GM18507 (cell line): ENCODE results near the gene FTH1.

Source experiments
- DNase-seq: peaks from one replicate; pipeline ENCODE4 v3.0.0; 2011; ENCODE audit warnings: low read depth; ENCODE audit not compliant: insufficient read length; ENCODE audit errors: extremely low spot score
- FAIRE-seq: peaks from 2 replicates; lab custom pipeline; 2011; peaks lifted over from hg19 to GRCh38; lab: Jason Lieb, UNC

The FTH1 gene

DNA sequence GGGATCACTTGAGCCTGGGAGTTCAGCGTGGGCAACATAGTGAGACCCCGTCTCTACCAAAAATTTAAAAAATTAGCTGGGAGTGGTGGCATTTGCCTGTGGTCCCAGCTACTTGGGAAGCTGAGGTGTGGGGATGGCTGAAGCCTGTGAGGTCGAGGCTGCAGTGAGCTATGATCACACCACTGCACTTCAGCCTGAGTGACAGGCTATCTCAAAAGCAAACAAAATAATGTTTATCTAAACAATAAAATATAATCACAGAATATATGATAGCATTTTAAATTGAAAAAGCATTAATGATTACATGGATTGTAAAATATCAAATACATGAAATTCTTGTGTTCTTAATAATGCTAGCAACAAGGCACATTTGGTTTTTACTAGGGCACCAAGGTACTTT, 14.6 kb downstream of the FTH1 start:
- no peak for DNase-seq
- FAIRE-seq: no peak

DNA sequence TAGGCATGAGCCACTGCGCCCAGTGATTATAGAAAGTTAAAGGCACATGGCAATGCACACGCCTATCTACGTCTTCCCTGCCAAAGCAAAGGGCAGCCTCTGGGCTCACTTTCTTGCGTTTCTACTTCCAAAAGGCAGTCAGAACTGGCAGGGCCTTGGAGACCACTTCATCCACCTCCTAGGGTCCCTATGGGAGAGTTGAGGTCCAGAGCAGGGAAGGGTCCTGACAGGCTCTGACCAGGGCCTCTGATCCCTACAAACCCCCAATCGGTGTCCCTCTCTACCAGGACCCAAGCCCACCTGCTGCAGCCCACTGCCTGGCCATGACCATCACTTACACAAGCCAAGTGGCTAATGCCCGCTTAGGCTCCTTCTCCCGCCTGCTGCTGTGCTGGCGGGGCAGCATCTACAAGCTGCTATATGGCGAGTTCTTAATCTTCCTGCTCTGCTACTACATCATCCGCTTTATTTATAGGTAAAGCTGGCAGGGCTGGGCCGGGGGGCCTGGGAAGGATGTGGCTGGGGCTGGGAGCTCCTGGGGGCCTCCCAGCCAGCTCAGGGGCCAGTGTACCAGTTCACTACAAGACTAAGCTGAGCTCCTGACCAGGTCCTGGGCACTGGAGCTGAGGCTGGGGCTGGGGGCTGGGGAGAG, 15.8 kb downstream of the FTH1 start:
- FAIRE-seq (no peak), DNase-seq (no peak)

- FAIRE-seq: no peak
These were observed 17.3 kb downstream of the FTH1 start, which contains the start of gene BEST1 for GRCh38 chr11:61950035-61950547. BEST1 (plus strand) TSS chr11:61950351; CDS start chr11:61951807, 1,456 bp downstream.

GRCh38 chr11:61949169-61950034, 18.0 kb downstream of the FTH1 start:
- no peak for DNase-seq
- no peak for FAIRE-seq

More at GRCh38 chr11:61950035-61950547, 17.3 kb downstream of the FTH1 start, which contains the start of gene BEST1:
- DNase-seq: no peak

DNA sequence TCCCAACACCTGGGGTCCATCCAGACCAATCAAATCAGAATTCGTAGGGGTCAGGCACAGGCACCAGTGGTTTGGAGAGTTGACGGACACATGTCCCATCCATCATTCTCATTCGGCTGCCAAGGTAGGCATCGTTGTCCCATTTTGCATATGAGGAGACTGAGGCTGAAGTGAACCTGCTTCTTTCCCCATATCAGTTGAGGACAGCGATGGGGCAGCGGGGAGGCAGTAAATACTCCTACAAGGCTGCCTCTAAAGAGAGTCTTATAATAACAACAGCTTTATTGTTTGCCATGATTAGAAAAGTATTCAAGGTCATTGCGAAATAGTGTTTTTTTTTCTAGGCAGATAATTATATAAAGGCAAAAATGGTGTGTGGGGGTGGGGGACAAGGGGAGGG, 18.9 kb downstream of the FTH1 start:
- FAIRE-seq (no peak), DNase-seq (no peak)

DNA sequence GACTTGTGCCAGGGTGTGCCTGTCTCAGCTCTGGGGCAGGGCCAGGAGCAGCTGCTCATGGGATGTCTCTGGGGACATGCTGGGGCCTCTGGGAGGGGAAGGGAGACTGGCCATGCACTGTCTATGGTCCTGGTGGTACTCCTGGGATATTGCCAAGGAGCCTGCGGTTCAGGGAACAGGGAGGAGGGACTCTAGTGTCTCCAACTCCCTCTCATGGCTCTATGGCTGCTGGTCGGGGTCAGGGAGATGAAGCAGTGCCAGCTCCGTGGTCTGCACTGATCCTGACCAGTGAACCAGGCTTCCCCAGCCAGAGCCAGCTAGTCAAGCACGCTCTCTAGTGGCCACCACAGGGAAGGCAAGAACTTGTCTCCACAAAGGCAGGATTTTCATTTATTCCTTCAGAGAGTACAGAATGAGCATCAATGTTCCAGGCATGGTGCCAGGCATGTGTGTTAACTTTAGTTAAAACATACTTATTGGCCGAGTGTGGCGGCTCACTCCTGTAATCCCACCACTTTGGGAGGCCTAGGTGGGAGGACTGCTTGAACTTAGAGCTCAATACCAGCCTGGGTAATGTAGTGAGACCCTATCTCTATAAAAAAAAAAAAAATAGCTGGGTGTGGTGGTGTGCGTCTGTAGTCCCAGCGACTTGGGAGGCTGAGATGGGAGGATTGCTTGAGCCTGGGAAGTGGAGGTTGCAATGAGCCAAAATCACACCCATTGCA, 19.8 kb downstream of the FTH1 start:
- DNase-seq (peak; percentile 72), FAIRE-seq (peak; percentile 72)

DNA sequence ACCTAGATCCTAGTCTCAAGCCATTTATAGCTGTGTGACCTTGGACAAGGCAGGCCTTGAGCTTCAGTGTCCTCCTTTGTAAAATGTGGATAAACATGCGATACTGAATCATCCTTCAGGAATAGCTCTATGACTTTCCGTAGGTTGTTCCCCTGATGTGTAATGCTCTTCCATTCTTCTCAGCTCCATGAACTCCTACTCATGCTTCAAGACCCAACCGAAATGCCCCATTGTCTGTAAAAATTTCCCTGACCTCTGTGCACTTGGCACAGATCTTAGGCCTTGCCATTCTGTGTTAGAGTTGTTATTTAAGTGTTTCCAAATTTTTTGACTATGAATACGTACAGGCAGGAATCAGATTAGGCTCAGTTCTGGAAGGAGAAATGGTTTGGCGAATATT, 20.5 kb downstream of the FTH1 start:
- DNase-seq: no peak

GRCh38 chr11:61945191-61945590, 22.2 kb downstream of the FTH1 start:
- DNase-seq (no peak), FAIRE-seq (no peak)

More for the DNA sequence above, 20.5 kb downstream of the FTH1 start:
- no peak for FAIRE-seq

- DNase-seq: no peak
- FAIRE-seq: no peak
These were observed 27.0 kb downstream of the FTH1 start for GRCh38 chr11:61940466-61940865.

DNA sequence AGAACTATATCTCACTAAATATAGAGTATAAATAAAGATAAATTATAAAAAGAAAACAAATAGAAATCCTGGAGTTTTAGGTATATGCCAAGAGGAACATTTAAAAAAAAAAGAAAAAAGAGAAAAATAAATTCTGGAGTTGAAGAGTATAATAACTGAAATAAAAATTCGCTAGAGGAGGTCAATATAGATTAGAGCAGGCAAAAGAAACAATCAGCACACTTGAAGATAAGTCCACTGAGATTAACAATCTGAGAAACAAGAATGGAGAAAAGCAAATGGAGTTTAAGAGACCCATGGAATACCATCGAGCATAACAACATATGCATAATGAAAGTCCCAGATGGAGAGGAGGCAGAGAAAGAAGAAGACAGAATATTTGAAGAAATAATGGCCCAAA, 31.6 kb downstream of the FTH1 start:
- no peak for FAIRE-seq
- no peak for DNase-seq

DNA sequence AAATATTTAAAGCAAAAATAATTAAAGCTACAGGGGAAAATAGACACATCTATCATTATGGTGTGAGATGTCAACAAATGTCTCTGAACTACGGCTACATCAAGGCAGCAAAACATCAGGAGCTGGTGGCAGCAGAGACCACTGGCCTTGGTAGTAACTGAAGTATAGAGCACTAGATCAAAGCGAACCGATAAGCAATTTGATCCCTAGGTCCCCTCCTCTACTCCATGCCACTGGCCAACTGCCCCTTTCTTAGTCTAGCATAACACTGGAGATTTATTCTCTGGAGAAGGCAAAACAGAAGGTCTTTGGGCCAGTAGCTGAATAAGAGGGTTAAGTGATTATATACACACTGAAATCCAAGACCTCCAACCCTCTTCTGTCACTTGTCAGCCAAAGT, 36.5 kb downstream of the FTH1 start:
- FAIRE-seq: no peak
- DNase-seq: no peak

- FAIRE-seq: no peak
- no peak for DNase-seq
These were observed 38.8 kb downstream of the FTH1 start for GRCh38 chr11:61928606-61929005.

- DNase-seq: no peak
- no peak for FAIRE-seq
These were observed 39.9 kb downstream of the FTH1 start for GRCh38 chr11:61927501-61927900.

GRCh38 chr11:61926235-61926634, 41.2 kb downstream of the FTH1 start:
- no peak for FAIRE-seq
- DNase-seq: no peak

DNA sequence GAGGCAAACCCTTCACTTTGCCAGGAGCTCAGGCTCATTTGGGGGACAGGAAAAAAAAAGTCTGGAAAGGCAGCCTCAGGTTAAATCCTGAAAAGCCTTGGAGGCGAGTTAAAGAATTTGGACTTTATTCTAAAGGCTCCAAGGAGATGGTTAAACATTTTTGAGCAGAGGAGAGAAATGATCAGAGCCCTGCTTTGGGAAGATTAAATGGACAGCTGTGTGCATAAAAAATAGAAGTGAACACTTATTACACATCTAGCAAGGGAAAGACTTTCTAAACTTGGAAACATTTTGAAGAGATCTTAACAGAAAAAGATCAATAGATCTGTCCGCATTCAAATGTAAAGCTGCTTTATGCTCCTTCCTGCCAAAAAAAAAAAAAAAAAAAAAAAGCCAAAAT, 41.7 kb downstream of the FTH1 start:
- no peak for FAIRE-seq
- no peak for DNase-seq

DNA sequence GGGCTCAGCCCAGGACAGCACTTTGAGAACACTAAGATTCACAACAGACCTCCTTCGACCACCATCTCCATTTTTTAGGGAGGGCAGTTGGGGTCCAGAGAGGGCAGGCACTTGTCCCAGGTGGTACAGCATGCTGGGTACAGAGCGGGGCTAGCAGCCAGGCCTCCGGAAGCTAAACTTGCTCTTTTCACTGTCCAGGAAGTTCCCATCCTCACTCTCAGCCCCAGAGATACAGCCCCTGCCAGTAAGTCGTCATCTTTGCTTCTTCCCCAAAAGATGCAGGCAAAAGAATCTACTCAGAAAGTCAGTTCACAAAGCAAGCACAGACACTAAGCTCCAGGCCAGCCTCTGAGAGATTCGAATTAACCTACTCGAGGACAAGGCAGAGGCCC, 43.4 kb downstream of the FTH1 start:
- DNase-seq: no peak
- no peak for FAIRE-seq

DNA sequence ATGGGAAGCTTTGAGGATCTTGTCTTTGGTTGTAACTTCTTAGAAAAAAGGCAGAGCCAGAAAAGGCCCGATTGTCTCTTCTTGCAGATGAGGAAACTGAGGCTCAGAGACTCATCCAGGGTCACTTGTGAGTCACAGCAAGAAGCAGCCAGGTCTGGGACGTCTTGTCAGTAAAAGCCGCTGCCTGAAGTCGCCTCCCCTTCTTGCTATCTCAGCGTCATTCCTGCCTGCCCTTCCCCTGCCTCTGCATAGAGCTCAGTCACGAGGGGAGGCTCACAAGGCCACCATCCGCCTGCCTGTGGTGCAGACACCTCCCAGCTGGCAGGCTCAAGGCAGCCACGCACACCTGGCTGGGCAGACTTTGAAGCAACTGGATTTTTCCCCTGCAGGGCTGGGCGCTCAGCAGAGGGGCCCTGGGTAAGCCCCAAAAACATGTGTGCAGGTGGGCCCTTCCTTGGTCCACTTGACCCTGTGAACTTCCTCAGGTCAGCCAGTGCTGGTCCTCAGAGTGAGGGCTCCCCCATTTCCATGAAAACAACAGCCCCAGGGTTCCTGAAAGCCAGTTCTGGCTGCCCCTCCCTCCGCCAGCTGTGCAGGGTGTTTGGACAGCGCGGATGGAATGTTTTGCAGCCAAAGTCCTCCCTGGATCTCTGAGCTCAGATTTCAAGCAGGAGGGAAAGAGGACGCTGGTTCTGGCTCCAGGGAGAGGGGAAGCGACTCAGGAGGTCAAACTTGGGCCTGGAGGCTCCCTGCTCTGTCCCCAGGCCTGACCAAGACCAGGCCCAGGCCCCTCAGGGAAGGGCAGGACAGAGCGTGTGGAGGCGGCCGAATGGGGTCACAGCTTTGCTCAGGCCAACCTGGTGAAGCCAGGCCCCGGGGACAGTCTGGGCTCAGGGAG, 44.0 kb downstream of the FTH1 start:
- no peak for FAIRE-seq
- no peak for DNase-seq

DNA sequence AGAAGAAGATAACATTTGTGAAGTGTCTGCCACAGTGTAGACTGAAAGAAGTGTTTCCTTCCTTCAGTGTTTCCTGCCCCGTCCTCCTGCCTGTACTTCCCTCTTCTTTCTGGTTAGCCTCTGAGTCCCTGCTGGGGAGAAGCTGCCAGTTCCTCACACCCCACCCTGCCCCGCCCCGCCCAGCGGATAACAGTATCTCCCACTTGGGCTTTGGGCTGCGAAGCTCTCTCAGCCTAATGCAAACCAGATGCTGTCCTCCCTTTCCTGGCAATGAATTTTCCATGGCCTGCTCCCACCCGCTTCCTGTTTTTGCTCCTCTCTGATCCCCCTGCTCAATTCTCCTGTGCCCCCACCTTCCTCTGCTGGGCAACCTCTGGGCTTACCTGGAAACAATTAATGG, 44.9 kb downstream of the FTH1 start:
- DNase-seq (no peak), FAIRE-seq (no peak)

DNA sequence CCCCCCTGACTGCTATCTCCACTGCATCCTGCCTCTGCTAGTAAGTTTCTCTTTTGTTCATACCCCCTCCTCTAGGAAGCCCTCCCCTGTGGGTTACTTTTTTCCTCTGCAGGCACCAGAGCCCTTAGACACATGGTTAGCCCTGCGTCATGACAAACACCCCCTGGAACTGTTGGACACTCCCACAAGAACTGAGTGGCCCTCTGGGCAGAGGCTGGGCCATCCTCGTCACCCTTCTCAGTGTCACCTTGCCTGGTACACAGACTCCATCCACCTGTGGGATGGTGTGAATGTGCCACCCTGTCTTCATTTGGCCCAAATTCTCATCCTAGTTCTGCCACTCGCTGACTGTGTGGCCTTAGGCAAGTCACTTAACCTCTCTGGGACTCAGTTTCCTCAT, 46.0 kb downstream of the FTH1 start:
- FAIRE-seq (no peak), DNase-seq (no peak)
